ENCODE data around the gene PRKAR1A. TPM values are rescaled to one million over a fixed set of nuclear protein-coding genes. Genes with fewer than 3 reads are reported as not detected.

PRKAR1A gene
- total and polyA plus RNA-seq, 11 donors: 192 to 1,392 (median 837) TPM

DNA sequence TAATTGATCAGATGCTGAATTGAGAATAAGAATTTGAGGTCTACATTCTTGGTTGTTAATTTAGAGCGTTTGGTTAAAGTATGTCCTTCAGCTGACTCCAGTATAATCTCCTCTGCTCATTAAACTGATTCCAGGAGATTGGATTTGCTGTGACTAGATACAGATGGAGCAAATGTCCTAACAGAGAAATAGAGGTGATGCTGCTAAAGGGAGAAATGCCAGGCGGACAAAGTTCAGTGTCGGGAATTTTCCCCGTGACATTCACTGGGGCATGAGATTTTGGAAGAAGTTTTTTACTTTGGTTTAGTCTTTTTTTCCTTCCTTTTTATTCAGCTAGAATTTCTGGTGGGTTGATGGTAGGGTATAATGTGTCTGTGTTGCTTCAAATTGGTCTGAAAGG lies 19.0 kb downstream of the PRKAR1A start:
- no peak for ATAC-seq
- intact Hi-C loops (cut with DNase I): loop anchor here in 7 of 10 donors (5.0 to 10.0 kb wide), 5 partner anchors 49 to 234 kb away; no protein-coding TSS in a partner anchor
- H3K27ac ChIP-seq: no peak overlapping the region

DNA sequence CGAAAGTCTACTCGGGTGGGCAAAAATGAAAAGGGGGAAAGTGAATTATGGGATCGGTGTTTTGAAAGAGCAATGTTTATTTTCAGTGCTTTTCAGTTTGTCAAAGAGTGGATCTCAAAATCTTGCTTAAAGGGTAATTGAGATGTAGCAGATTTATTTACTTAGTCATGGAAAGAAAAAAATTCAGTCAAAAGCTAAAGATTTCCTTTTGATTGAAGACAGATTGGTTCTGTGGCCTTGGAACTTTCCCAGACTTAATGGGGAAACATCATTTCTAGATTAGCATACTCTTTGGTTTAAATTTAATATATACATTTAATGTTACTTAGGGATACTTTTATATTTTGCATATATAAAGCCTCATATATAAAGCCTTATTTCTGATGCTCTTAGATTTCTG lies 20.6 kb downstream of the PRKAR1A start:
- Histone ChIP-seq H3K36me3 (peaks cover 0 to 100% (median 99%) of the 10 kb centered on the region in 9 donors), H3K9me3 (no peaks in the 10 kb centered on the region), H3K27me3 (no peaks in the 10 kb centered on the region), H3K4me3 (no peak overlapping the region), H3K4me1 (peaks cover 0 to 29% (median 10%) of the 10 kb centered on the region in 12 donors), H3K27ac (peak overlapping the region in 1 of 12 donors; percentile 1)
- WGBS, 4 donors: 85 to 92% (median 90%) methylated on average over 3 of the region's 3 CpGs
- TF ChIP-seq, protein P1, sequence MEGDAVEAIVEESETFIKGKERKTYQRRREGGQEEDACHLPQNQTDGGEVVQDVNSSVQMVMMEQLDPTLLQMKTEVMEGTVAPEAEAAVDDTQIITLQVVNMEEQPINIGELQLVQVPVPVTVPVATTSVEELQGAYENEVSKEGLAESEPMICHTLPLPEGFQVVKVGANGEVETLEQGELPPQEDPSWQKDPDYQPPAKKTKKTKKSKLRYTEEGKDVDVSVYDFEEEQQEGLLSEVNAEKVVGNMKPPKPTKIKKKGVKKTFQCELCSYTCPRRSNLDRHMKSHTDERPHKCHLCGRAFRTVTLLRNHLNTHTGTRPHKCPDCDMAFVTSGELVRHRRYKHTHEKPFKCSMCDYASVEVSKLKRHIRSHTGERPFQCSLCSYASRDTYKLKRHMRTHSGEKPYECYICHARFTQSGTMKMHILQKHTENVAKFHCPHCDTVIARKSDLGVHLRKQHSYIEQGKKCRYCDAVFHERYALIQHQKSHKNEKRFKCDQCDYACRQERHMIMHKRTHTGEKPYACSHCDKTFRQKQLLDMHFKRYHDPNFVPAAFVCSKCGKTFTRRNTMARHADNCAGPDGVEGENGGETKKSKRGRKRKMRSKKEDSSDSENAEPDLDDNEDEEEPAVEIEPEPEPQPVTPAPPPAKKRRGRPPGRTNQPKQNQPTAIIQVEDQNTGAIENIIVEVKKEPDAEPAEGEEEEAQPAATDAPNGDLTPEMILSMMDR (IDR thresholded peaks at IDR 0.05): no peak
- no peak for TF ChIP-seq POLR2A (IDR thresholded peaks at IDR 0.05)
- DNase-seq: no peak
- intact Hi-C loops (cut with DNase I): loop anchor here in 7 of 10 donors (5.0 to 10.0 kb wide), 5 partner anchors 51 to 232 kb away; no protein-coding TSS in a partner anchor
- no peak for ATAC-seq

More for the DNA sequence above, 19.0 kb downstream of the PRKAR1A start:
- Histone ChIP-seq H3K27me3 (no peaks in the 10 kb centered on the region), H3K4me1 (peaks cover 0 to 39% (median 17%) of the 10 kb centered on the region in 12 donors), H3K36me3 (peaks cover 0 to 100% (median 100%) of the 10 kb centered on the region in 9 donors), H3K9me3 (no peaks in the 10 kb centered on the region), H3K4me3 (no peak overlapping the region)
- 62 to 74% (median 72%) methylated on average over 4 of the region's 4 CpGs for WGBS, 4 donors
- TF ChIP-seq POLR2A (IDR thresholded peaks at IDR 0.05): no peak
- TF ChIP-seq, protein P1 (IDR thresholded peaks at IDR 0.05): no peak
- DNase-seq: no peak

DNA sequence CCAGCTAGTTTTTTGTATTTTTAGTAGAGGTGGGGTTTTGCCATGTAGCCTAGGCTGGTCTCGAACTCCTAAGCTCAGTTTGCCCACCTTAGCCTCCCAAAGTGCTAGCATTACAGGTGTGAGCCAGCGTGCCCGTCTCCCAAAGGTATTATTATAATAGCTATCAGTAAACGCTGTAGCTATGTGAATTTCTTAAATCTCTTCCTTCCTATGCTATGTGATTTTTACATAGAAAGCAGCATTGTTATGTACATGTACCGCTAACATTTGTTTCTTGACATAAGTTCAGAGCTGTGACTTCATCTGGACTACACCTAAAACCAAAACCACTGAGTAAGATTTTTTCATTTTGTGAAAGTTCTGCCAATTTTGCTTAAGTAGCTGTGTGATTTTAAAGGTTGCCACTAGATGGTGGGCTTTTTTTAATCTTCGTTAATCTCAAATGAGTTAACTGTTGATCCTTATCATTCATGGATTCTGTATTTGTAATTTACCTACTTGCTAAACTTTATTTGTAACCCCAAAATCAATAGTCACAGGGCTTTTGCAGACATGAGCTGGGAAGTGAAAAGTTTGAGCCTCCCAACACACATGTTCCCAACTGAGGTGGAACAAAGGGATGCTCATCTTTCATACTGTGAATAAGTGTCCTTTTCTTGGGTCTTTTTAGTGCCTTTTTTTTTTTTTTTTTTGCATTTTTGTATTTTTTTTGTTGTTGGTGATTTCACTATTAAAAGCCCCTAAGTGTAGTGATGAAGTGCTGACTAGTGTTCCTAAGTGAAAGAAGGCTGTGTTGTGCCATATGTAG lies 21.9 kb downstream of the PRKAR1A start:
- H3K27ac ChIP-seq: peak overlapping the region in 2 of 12 donors; percentile 1 to 45
- H3K36me3 ChIP-seq: peaks cover 0 to 100% (median 99%) of the 10 kb centered on the region in 9 donors
- TF ChIP-seq, protein P1 (IDR thresholded peaks at IDR 0.05): peak in 11 of 12 donors; percentile 15 to 53 (median 25)
- no peak for TF ChIP-seq POLR2A (IDR thresholded peaks at IDR 0.05)
- WGBS, 4 donors: 67 to 73% (median 72%) methylated on average over 6 of the region's 6 CpGs
- H3K4me1 ChIP-seq: peaks cover 0 to 31% (median 10%) of the 10 kb centered on the region in 12 donors
- intact Hi-C loops (cut with DNase I): loop anchor here in 7 of 10 donors (5.0 to 10.0 kb wide), 5 partner anchors 52 to 231 kb away; no protein-coding TSS in a partner anchor
- DNase-seq (no peak), ATAC-seq (peak in 1 of 4 donors; percentile 10)
- no peak overlapping the region for H3K4me3 ChIP-seq
- no peaks in the 10 kb centered on the region for H3K27me3 ChIP-seq
- H3K9me3 ChIP-seq: no peaks in the 10 kb centered on the region

DNA sequence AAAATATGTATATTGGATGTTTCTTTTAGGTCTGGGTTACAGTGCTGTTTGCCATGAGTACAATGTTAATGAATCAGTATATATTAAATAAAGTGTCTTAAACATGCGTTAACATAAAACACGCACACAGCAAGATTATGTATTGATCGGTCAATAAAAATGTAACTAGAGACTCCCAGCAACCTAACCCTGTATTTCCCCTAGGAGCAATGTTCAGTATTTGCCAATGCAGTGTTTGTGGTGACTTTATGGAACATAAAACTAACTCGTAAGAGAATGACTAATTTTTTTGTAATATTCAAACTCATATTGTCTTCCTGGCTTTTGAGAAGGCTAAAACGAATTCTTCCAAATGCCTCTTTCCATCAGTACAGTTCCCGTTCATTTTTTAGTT lies 22.5 kb downstream of the PRKAR1A start:
- ATAC-seq (no peak), DNase-seq (no peak)
- H3K4me3 ChIP-seq: no peak overlapping the region
- H3K4me1 ChIP-seq: peaks cover 0 to 32% (median 12%) of the 10 kb centered on the region in 12 donors
- H3K27ac ChIP-seq: peak overlapping the region in 1 of 12 donors; percentile 23
- peaks cover 0 to 100% (median 99%) of the 10 kb centered on the region in 9 donors for H3K36me3 ChIP-seq
- WGBS, 4 donors: 89 to 91% (median 91%) methylated on average over 6 of the region's 6 CpGs
- H3K27me3 ChIP-seq: no peaks in the 10 kb centered on the region
- no peaks in the 10 kb centered on the region for H3K9me3 ChIP-seq
- intact Hi-C loops (cut with DNase I): loop anchor here in 9 of 10 donors (5.0 to 10.0 kb wide), 6 partner anchors 52 to 230 kb away; no protein-coding TSS in a partner anchor
- TF ChIP-seq, protein P1 (IDR thresholded peaks at IDR 0.05): no peak
- TF ChIP-seq POLR2A (IDR thresholded peaks at IDR 0.05): no peak
